Neutrophil (primary cell): ENCODE data around the gene NSMCE3.

Source experiments
- H3K27ac ChIP-seq: fragments of 200-600 bp; sonication (generic); 2 replicates; pipeline ENCODE4 v1.5.1; 2016; ENCODE audit warnings: mild to moderate bottlenecking, moderate library complexity
- H3K27me3 ChIP-seq: fragments of 200-600 bp; sonication (generic); 2 replicates; pipeline ENCODE4 v1.6.0; 2016; ENCODE audit warnings: mild to moderate bottlenecking
- H3K36me3 ChIP-seq: fragments of 200-600 bp; sonication (generic); 2 replicates; pipeline ENCODE4 v1.5.1; 2017
- H3K4me1 ChIP-seq, 2 experiments: fragments of 200-600 bp in 1 of 2; sonication (generic) in 1 of 2; 1 replicate in 1 of 2; 2 replicates in 1 of 2; pipeline versions ENCODE4 v1.5.1 to v1.6.1; 2013 to 2016; ENCODE audit warnings: low read depth in 1 of 2, low read length in 1 of 2, mild to moderate bottlenecking in 1 of 2, moderate library complexity in 1 of 2; ENCODE audit not compliant: control insufficient read depth in 1 of 2, insufficient read depth in 1 of 2
- H3K4me3 ChIP-seq, 2 experiments: fragments of 200-600 bp in 1 of 2; sonication (generic) in 1 of 2; 1 replicate in 1 of 2; 2 replicates in 1 of 2; pipeline ENCODE4 v1.5.1; 2013 to 2016; ENCODE audit warnings: low read depth in 1 of 2, low read length in 1 of 2, mild to moderate bottlenecking in 1 of 2, moderate library complexity in 1 of 2
- H3K9me3 ChIP-seq: fragments of 200-600 bp; sonication (generic); 2 replicates; pipeline ENCODE4 v1.5.1; 2016
- CTCF ChIP-seq: fragments of 200-600 bp; sonication (generic); IDR thresholded peaks from 2 replicates; pipeline ENCODE4 v1.5.1; 2016; ENCODE audit warnings: antibody characterized with exemption

The NSMCE3 gene

GRCh38 chr15:29216955-29217354 lies 52.7 kb downstream of the NSMCE3 start:
- Histone ChIP-seq H3K27ac (no peak overlapping the region), H3K9me3 (no peaks in the 10 kb centered on the region), H3K27me3 (no peaks in the 10 kb centered on the region), H3K4me3 (no peak overlapping the region), H3K4me1 (no peaks in the 10 kb centered on the region), H3K36me3 (no peaks in the 10 kb centered on the region)
- no peak for TF ChIP-seq CTCF
